Neural cell (in vitro differentiated cells): ENCODE results near the gene NEU3. TPM values are rescaled to one million over a fixed set of nuclear protein-coding genes. Genes with fewer than 3 reads are reported as not detected.

Experiments
- H2AFZ ChIP-seq: fragments of 200-600, 300-800 bp; sonication (generic), shearing (Covaris generic); 2 replicates; pipeline ENCODE4 v1.6.0; 2014; ENCODE audit warnings: low read depth, mild to moderate bottlenecking, antibody characterized with exemption, low read length, moderate library complexity
- H3F3A ChIP-seq: fragments of 200-600 bp; shearing (Covaris generic); 2 replicates; pipeline ENCODE4 v1.6.1; 2016; ENCODE audit warnings: mild to moderate bottlenecking, moderate library complexity, mixed read lengths, antibody characterized with exemption, low read length; ENCODE audit not compliant: insufficient read depth, poor library complexity, severe bottlenecking
- H3K27ac ChIP-seq: fragments of 200-600, 300-800 bp; sonication (generic), shearing (Covaris generic); 2 replicates; pipeline ENCODE4 v1.5.1; 2014; ENCODE audit warnings: mild to moderate bottlenecking, low read length, moderate library complexity
- H3K27me3 ChIP-seq: fragments of 300-800, 200-600 bp; sonication (generic), shearing (Covaris generic); 2 replicates; pipeline ENCODE4 v1.6.0; 2014; ENCODE audit warnings: mild to moderate bottlenecking, low read depth, low read length, moderate library complexity; ENCODE audit not compliant: insufficient read depth
- H3K36me3 ChIP-seq: fragments of 300-800, 200-600 bp; sonication (generic), shearing (Covaris generic); 2 replicates; pipeline ENCODE4 v1.5.1; 2014; ENCODE audit warnings: mild to moderate bottlenecking, antibody characterized with exemption, low read length, moderate library complexity; ENCODE audit not compliant: insufficient read depth
- H3K4me2 ChIP-seq: fragments of 300-800, 200-600 bp; sonication (generic), shearing (Covaris generic); 2 replicates; pipeline ENCODE4 v1.6.0; 2014; ENCODE audit warnings: mild to moderate bottlenecking, low read length
- H3K4me3 ChIP-seq: fragments of 300-800, 200-600 bp; sonication (generic), shearing (Covaris generic); 2 replicates; pipeline ENCODE4 v1.5.1; 2014; ENCODE audit warnings: mild to moderate bottlenecking, low read length, moderate library complexity
- H3K79me2 ChIP-seq: fragments of 200-600 bp; shearing (Covaris generic); replicated peaks from 2 replicates; pipeline ENCODE4 v1.6.0; 2014; ENCODE audit warnings: mild to moderate bottlenecking, low read length, moderate library complexity; ENCODE audit not compliant: insufficient read depth
- H3K9ac ChIP-seq: fragments of 300-800, 200-600 bp; sonication (generic), shearing (Covaris generic); 2 replicates; pipeline ENCODE4 v1.6.1; 2016; ENCODE audit warnings: mild to moderate bottlenecking, low read length, mixed read lengths
- H3K9me2 ChIP-seq: fragments of 200-600 bp; shearing (Covaris generic); 2 replicates; pipeline ENCODE4 v1.6.1; 2016; ENCODE audit warnings: mild to moderate bottlenecking, low read length, mixed read lengths; ENCODE audit not compliant: insufficient read depth
- H3K9me3 ChIP-seq: fragments of 200-600, 300-800 bp; sonication (generic), shearing (Covaris generic); 2 replicates; pipeline ENCODE4 v1.6.1; 2016; ENCODE audit warnings: mild to moderate bottlenecking, mixed run types, low read length, moderate library complexity, mixed read lengths
- H4K20me1 ChIP-seq: fragments of 200-600 bp; shearing (Covaris generic); 2 replicates; pipeline ENCODE4 v1.6.1; 2016; ENCODE audit warnings: mild to moderate bottlenecking, mixed run types; ENCODE audit not compliant: insufficient read depth
- EP300 ChIP-seq: fragments of 450-650 bp; conservative IDR thresholded peaks from 2 replicates; pipeline ENCODE4 v1.6.1; 2014; ENCODE audit warnings: antibody characterized with exemption, mild to moderate bottlenecking, moderate library complexity; ENCODE audit not compliant: poor library complexity, severe bottlenecking
- EZH2 ChIP-seq: fragments of 200-600, 300-800 bp; shearing (Covaris generic), sonication (generic); IDR thresholded peaks from 2 replicates; pipeline ENCODE4 v1.6.1; 2014; ENCODE audit warnings: antibody characterized with exemption, low read length, borderline replicate concordance, mild to moderate bottlenecking; ENCODE audit not compliant: insufficient read depth, poor library complexity, severe bottlenecking
- MXI1 ChIP-seq: fragments of 450-650 bp; conservative IDR thresholded peaks from 2 replicates; pipeline ENCODE4 v1.6.1; 2014; ENCODE audit warnings: antibody characterized with exemption, mild to moderate bottlenecking; ENCODE audit not compliant: poor library complexity, severe bottlenecking
- POLR2AphosphoS5 ChIP-seq: IDR thresholded peaks from 2 replicates; pipeline ENCODE4 v1.6.1; 2012
- RAD21 ChIP-seq: fragments of 450-650 bp; conservative IDR thresholded peaks from 2 replicates; pipeline ENCODE4 v1.6.1; 2014; ENCODE audit warnings: antibody characterized with exemption, mild to moderate bottlenecking, moderate library complexity
- REST ChIP-seq: IDR thresholded peaks from 2 replicates; pipeline ENCODE4 v1.6.1; 2012; ENCODE audit warnings: borderline replicate concordance
- SMC3 ChIP-seq: fragments of 450-650 bp; conservative IDR thresholded peaks from 2 replicates; pipeline ENCODE4 v1.6.1; 2014; ENCODE audit warnings: antibody characterized with exemption, mild to moderate bottlenecking, moderate library complexity; ENCODE audit not compliant: poor library complexity
- TAF1 ChIP-seq: IDR thresholded peaks from 2 replicates; pipeline ENCODE4 v1.6.1; 2012; ENCODE audit warnings: low read depth
- polyA plus RNA-seq: library from polyadenylated mRNA; depleted of rRNA; stranded (reverse); fragments of >200 nt; gene quantifications from 2 replicates; pipeline ENCODE4 v1.2.3, GENCODE V29; 2014
- TF ChIP-seq, protein P1 (sequence below): fragments of 450-650 bp; IDR thresholded peaks from 2 replicates; pipeline ENCODE4 v1.5.1; 2014; ENCODE audit warnings: antibody characterized with exemption, mild to moderate bottlenecking, moderate library complexity; ENCODE audit not compliant: poor library complexity, severe bottlenecking

NEU3 gene
- polyA plus RNA-seq, 1 donor from 2014 or later, result 16.9 TPM

DNA sequence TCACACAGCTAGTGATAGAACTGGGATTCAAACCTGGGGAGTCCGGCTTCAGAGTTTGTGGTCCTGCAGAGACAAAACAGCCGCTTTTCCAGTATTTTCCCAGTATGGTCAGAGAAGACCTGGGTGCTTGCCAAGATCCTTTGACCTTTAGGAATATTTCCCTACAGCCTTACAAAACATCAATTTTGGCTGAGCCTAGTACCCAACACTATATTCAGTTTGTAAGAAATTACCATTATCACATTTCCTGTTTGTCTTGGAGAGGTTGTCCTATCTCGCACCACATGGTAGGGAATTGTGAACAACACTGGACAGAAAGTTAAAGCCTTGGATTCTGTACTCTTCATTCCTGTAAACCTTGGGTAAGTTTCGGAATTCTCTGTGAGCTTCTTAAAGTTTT, 10.7 kb upstream of the NEU3 start:
- no peak overlapping the region for H3K4me3 ChIP-seq
- H3K27me3 ChIP-seq, result no peaks in the 10 kb centered on the region
- TF ChIP-seq EZH2, result no peak
- TF ChIP-seq REST, result no peak
- TF ChIP-seq MXI1, result no peak
- no peak for TF ChIP-seq TAF1
- TF ChIP-seq SMC3, result no peak
- no peak for TF ChIP-seq POLR2AphosphoS5
- no peak for TF ChIP-seq RAD21
- TF ChIP-seq, protein P1, sequence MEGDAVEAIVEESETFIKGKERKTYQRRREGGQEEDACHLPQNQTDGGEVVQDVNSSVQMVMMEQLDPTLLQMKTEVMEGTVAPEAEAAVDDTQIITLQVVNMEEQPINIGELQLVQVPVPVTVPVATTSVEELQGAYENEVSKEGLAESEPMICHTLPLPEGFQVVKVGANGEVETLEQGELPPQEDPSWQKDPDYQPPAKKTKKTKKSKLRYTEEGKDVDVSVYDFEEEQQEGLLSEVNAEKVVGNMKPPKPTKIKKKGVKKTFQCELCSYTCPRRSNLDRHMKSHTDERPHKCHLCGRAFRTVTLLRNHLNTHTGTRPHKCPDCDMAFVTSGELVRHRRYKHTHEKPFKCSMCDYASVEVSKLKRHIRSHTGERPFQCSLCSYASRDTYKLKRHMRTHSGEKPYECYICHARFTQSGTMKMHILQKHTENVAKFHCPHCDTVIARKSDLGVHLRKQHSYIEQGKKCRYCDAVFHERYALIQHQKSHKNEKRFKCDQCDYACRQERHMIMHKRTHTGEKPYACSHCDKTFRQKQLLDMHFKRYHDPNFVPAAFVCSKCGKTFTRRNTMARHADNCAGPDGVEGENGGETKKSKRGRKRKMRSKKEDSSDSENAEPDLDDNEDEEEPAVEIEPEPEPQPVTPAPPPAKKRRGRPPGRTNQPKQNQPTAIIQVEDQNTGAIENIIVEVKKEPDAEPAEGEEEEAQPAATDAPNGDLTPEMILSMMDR, result no peak
- TF ChIP-seq EP300, result no peak
- peaks cover 4% of the 10 kb centered on the region for H3K36me3 ChIP-seq
- H3K27ac ChIP-seq, result no peak overlapping the region
- H3K79me2 ChIP-seq, result no peaks in the 10 kb centered on the region
- no peak overlapping the region for H2AFZ ChIP-seq
- H4K20me1 ChIP-seq, result no peaks in the 10 kb centered on the region
- H3K4me2 ChIP-seq, result no peak overlapping the region
- no peaks in the 10 kb centered on the region for H3K9me3 ChIP-seq
- no peaks in the 10 kb centered on the region for H3K9me2 ChIP-seq
- no peaks in the 10 kb centered on the region for H3F3A ChIP-seq
- no peak overlapping the region for H3K9ac ChIP-seq

DNA sequence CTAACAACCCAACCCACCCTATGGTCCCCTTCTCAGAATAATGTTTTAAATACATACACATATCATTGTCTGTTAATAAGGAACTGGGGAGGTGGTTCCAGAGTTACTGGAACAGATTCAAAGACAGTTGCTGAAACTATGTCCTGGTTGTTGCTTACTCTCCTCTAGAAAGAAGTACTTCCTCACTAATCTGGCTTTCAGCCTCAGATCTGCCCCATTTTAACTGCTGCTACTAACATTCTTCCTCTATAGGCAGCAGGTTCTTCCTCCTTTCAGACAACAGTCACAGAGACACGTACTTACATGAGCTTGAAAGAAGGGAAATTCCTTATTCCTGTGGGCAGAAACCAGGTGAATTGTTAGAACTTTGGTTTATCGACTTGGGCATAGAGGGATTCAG, 8.1 kb upstream of the NEU3 start:
- Histone ChIP-seq H3K79me2 (no peaks in the 10 kb centered on the region), H3K36me3 (peaks cover 4% of the 10 kb centered on the region), H3K4me2 (no peak overlapping the region), H3K9me3 (no peaks in the 10 kb centered on the region), H2AFZ (no peak overlapping the region), H3K27me3 (no peaks in the 10 kb centered on the region), H4K20me1 (no peaks in the 10 kb centered on the region), H3K4me3 (no peak overlapping the region), H3K27ac (no peak overlapping the region), H3K9me2 (no peaks in the 10 kb centered on the region), H3F3A (no peaks in the 10 kb centered on the region), H3K9ac (no peak overlapping the region)
- TF ChIP-seq MXI1 (no peak), EP300 (no peak), SMC3 (no peak), TAF1 (no peak), POLR2AphosphoS5 (no peak), REST (no peak), RAD21 (no peak), EZH2 (no peak)
- TF ChIP-seq, protein P1, result no peak
